GM10266 (cell line): ENCODE results near the gene NEU2.

ENCODE experiments used
- DNase-seq: peaks from one replicate; pipeline ENCODE4 v3.0.0; 2012; ENCODE audit errors: extremely low spot score
- CTCF ChIP-seq: IDR thresholded peaks from 2 replicates; pipeline ENCODE4 v1.5.1; 2012; ENCODE audit warnings: mild to moderate bottlenecking, low read depth; ENCODE audit not compliant: control insufficient read depth, insufficient read depth; ENCODE audit errors: missing control alignments

The NEU2 gene

GRCh38 chr2:233037078-233037477 lies 4.6 kb downstream of the NEU2 start:
- no peak for TF ChIP-seq CTCF
- DNase-seq, result no peak

GRCh38 chr2:233039212-233039845 lies 6.9 kb downstream of the NEU2 start:
- no peak for TF ChIP-seq CTCF
- no peak for DNase-seq

GRCh38 chr2:233039846-233040530 lies 7.5 kb downstream of the NEU2 start:
- TF ChIP-seq CTCF, result no peak

GRCh38 chr2:233040571-233040970 lies 8.1 kb downstream of the NEU2 start:
- no peak for TF ChIP-seq CTCF
- no peak for DNase-seq

More at GRCh38 chr2:233039846-233040530, 7.5 kb downstream of the NEU2 start:
- no peak for DNase-seq

GRCh38 chr2:233041722-233042323 lies 9.4 kb downstream of the NEU2 start:
- no peak for DNase-seq
- no peak for TF ChIP-seq CTCF

- no peak for TF ChIP-seq CTCF
- DNase-seq, result no peak
Measured at GRCh38 chr2:233042549-233042948, 10.1 kb downstream of the NEU2 start.

- DNase-seq, result no peak
- no peak for TF ChIP-seq CTCF
Measured at GRCh38 chr2:233044974-233045605, 12.6 kb downstream of the NEU2 start.
